ENCODE data around the gene KSR2. TPM values are rescaled to one million over a fixed set of nuclear protein-coding genes. Genes with fewer than 3 reads are reported as not detected.

Gene KSR2
- total RNA-seq, 1 experiment from 2014 or later = 0.15 TPM

GRCh38 chr12:117832459-117833457 is 136.0 kb downstream of the KSR2 start:
- TF ChIP-seq TCF7L2 (IDR thresholded peaks at IDR 0.05; ENCODE audit: low read depth, low read length) = no peak
- TF ChIP-seq SIN3A (IDR thresholded peaks at IDR 0.05; ENCODE audit: borderline replicate concordance, insufficient read depth, low read depth, low read length) = no peak
- no peak for TF ChIP-seq POLR2AphosphoS5 (IDR thresholded peaks at IDR 0.05; ENCODE audit: low read depth, low read length)
- no peak for TF ChIP-seq CTCF (IDR thresholded peaks at IDR 0.05)
- POLR2A ChIA-PET = interaction anchor here (0.6 to 0.7 kb wide), 2 partner anchors 14 to 108 kb away, joined by 3 to 4 read pairs; no protein-coding TSS in a partner anchor
- intact Hi-C loops (cut with micrococcal nuclease; ENCODE audit: unreplicated experiment) = no loop called here
- in situ Hi-C loops (cut with HindIII; ENCODE audit: low pct_unique_long_range_greater_than_20kb, low sequenced_read_pairs) = loop anchor here (25.0 kb wide), 1 partner anchor 595 kb away; no protein-coding TSS in a partner anchor
- Histone ChIP-seq H3K27ac (ENCODE audit: low read length) (no peak overlapping the region), H3K4me1 (ENCODE audit: control insufficient read depth, insufficient read depth, low read length) (peaks cover 4% of the 10 kb centered on the region; the same call in 1 of the 2 replicates), H3K36me3 (ENCODE audit: control insufficient read depth, insufficient read depth, low read length) (no peaks in the 10 kb centered on the region), H3K27me3 (ENCODE audit: control insufficient read depth, insufficient read depth, low read length) (0 out of 2 replicates have a peak, but pooled peaks cover 1% of the 10 kb centered on the region), H3K4me3 (ENCODE audit: low read depth in 2 of 2, low read length in 2 of 2) (no peak overlapping the region), H3K9me3 (ENCODE audit: control insufficient read depth, insufficient read depth, low read depth, low read length) (peaks cover 12% of the 10 kb centered on the region; the same call in 1 of the 2 replicates)
- ATAC-seq (peak; percentile 76), DNase-seq (ENCODE audit: low read depth, low spot score) (no peak)
- BruUV-seq (replicated peaks) = no TSS peak
- CTCF ChIA-PET = interaction anchor here (0.7 kb wide), 1 partner anchor 615 kb away, joined by 5 read pairs; no protein-coding TSS in a partner anchor

GRCh38 chr12:117830471-117830870 is 138.3 kb downstream of the KSR2 start:
- BruUV-seq (replicated peaks) = no TSS peak

More at GRCh38 chr12:117830471-117830870, 138.3 kb downstream of the KSR2 start:
- Histone ChIP-seq H3K36me3 (ENCODE audit: control insufficient read depth, insufficient read depth, low read length) (no peaks in the 10 kb centered on the region), H3K4me1 (ENCODE audit: control insufficient read depth, insufficient read depth, low read length) (peaks cover 4% of the 10 kb centered on the region; the same call in 1 of the 2 replicates), H3K27ac (ENCODE audit: low read length) (no peak overlapping the region), H3K4me3 (ENCODE audit: low read depth in 2 of 2, low read length in 2 of 2) (no peak overlapping the region), H3K27me3 (ENCODE audit: control insufficient read depth, insufficient read depth, low read length) (no peaks in the 10 kb centered on the region), H3K9me3 (ENCODE audit: control insufficient read depth, insufficient read depth, low read depth, low read length) (peaks cover 12% of the 10 kb centered on the region; the same call in 1 of the 2 replicates)
- ATAC-seq (no peak), DNase-seq (ENCODE audit: low read depth, low spot score) (no peak)
- POLR2A ChIA-PET = no interaction called here
- in situ Hi-C loops (cut with HindIII; ENCODE audit: low pct_unique_long_range_greater_than_20kb, low sequenced_read_pairs) = loop anchor here (25.0 kb wide), 1 partner anchor 593 kb away; no protein-coding TSS in a partner anchor
- TF ChIP-seq SIN3A (IDR thresholded peaks at IDR 0.05; ENCODE audit: borderline replicate concordance, insufficient read depth, low read depth, low read length) (no peak), CTCF (IDR thresholded peaks at IDR 0.05) (no peak), REST (IDR thresholded peaks at IDR 0.05; ENCODE audit: insufficient read depth in 1 of 2, low read depth in 2 of 2, low read length in 1 of 2) (no peak), TCF7L2 (IDR thresholded peaks at IDR 0.05; ENCODE audit: low read depth, low read length) (no peak), POLR2AphosphoS5 (IDR thresholded peaks at IDR 0.05; ENCODE audit: low read depth, low read length) (no peak)
- CTCF ChIA-PET = interaction anchor here (0.5 kb wide), 1 partner anchor 14 kb away, joined by 3 read pairs; no protein-coding TSS in a partner anchor
- intact Hi-C loops (cut with micrococcal nuclease; ENCODE audit: unreplicated experiment) = no loop called here
